ENCODE results near the gene WWOX.

Gene WWOX

DNA sequence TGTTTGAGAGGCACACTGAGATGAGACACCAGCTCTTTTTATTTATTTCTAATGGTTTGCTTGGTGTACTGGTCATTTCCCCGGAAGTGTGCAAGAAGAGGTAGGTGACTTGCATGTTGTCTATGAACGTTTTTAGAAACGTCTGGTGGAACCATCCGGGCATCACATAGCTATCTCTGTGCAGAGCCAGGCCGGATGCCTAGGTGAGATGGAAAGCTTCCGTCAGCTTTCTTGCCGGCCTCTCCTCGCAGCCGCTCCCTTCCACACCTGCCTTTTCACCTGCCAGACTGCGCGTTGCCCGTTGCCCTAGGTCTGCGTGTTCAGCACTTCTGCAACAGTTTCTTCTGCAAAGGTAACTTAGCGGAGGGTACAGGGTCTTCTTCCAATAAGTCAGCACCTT, 416.0 kb downstream of the WWOX start:
- no peak for DNase-seq (ENCODE audit: low read depth in 2 of 2)
- TF ChIP-seq, protein P1, sequence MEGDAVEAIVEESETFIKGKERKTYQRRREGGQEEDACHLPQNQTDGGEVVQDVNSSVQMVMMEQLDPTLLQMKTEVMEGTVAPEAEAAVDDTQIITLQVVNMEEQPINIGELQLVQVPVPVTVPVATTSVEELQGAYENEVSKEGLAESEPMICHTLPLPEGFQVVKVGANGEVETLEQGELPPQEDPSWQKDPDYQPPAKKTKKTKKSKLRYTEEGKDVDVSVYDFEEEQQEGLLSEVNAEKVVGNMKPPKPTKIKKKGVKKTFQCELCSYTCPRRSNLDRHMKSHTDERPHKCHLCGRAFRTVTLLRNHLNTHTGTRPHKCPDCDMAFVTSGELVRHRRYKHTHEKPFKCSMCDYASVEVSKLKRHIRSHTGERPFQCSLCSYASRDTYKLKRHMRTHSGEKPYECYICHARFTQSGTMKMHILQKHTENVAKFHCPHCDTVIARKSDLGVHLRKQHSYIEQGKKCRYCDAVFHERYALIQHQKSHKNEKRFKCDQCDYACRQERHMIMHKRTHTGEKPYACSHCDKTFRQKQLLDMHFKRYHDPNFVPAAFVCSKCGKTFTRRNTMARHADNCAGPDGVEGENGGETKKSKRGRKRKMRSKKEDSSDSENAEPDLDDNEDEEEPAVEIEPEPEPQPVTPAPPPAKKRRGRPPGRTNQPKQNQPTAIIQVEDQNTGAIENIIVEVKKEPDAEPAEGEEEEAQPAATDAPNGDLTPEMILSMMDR (IDR thresholded peaks at IDR 0.05; ENCODE audit: low read depth, low read length): no peak
- H3K4me3 ChIP-seq (replicated peaks in 1 of 2; ENCODE audit: low read depth in 2 of 2, low read length in 2 of 2): no peak overlapping the region

DNA sequence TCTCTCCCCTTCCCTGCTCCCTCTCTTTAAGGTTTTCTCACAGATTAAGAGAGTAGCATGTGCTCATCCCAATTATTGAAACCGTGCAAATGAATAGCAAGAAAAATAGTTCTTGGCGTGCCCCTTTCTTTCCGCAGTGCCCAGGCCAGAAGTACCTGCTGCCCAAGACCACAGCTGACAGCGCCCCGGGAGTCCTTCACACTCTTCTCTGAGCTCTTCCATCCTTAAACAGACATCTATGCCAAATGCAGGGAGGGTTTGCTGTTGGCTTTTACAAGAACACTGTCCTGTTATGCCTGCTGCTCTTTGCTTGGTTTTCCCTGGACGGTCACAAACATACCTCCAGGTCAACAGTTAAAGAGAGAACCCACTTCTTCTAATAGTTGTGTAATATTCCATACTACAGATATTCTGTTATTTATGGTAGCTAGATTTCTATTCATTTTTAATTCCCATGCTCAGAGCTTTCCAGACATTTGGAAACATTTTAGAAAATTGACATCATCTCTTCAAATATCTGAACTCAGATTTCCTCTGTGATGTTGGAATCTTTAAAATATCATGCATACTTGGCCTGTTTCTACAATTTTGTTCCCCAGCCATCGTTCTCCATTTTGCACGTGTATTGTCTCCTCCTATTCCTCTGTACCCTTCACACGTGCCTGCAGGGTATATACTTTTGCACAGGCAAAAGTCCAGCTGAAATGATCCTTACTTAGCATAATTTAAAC, 416.7 kb downstream of the WWOX start:
- TF ChIP-seq, protein P1 (IDR thresholded peaks at IDR 0.05; ENCODE audit: low read depth, low read length): no peak

DNA sequence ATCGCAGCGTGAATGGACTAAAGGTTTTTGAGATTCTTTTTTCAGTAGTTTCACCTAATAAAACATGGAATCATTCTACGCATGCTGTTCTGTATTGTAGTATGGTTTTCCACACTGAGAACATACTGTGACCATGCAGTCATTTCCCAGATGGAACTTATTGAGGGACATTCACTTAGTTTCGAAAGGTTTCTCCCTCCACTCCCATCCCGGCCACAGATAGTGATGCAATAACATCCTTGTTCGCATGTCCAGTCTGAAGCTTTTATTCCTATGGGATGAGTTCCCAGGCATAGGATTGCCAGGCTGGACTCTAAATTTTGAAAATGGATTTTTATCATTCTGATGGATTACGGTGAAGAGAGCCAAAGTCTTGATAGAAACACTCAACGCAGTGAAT, 420.4 kb downstream of the WWOX start:
- DNase-seq (ENCODE audit: low read depth in 2 of 2): no peak
- TF ChIP-seq, protein P1 (IDR thresholded peaks at IDR 0.05; ENCODE audit: low read depth, low read length): no peak
- no peak overlapping the region for H3K4me3 ChIP-seq (replicated peaks in 1 of 2; ENCODE audit: low read depth in 2 of 2, low read length in 2 of 2)

More for the DNA sequence above, 416.7 kb downstream of the WWOX start:
- no peak overlapping the region for H3K4me3 ChIP-seq (replicated peaks in 1 of 2; ENCODE audit: low read depth in 2 of 2, low read length in 2 of 2)
- no peak for DNase-seq (ENCODE audit: low read depth in 2 of 2)

DNA sequence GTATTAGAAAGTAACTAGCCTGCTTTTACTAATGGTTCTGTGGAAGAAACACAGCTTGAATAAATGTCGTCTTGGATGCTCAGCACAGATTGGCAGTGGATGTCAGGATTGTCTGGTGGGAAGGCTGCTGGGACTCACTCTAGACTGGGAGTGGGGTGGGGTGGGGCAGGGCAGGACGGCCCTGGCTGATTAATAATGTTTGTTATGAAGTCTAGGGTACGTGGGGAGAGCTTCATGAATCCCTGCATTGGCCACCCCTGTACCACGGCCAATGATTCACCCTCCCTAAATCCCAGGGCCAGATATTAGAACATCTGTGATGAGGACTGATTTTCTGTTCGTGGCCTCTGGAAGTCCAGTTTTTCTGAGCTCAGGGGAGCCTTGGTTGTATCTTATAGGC, 421.0 kb downstream of the WWOX start:
- no peak overlapping the region for H3K4me3 ChIP-seq (replicated peaks in 1 of 2; ENCODE audit: low read depth in 2 of 2, low read length in 2 of 2)
- DNase-seq (ENCODE audit: low read depth in 2 of 2): no peak
- TF ChIP-seq, protein P1 (IDR thresholded peaks at IDR 0.05; ENCODE audit: low read depth, low read length): no peak

DNA sequence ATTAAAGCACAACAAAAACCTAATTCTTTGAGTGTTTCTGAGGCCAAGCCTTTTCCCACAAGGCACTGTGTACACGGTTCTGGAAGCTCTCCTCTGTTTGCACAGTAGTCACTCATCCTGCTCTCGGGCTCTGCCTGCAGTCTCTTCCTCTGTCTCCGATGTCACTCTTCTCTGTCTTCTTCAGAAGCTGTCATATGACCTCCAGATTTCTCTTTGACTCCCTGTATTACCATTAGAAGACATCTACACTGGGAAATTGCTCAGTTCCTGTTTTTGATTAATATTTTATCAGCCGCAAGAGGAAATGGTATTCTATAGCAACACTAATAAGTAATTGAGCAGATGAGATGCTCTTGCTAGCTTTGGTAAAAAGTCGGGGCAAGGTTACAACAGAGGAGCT, 422.9 kb downstream of the WWOX start:
- no peak overlapping the region for H3K4me3 ChIP-seq (replicated peaks in 1 of 2; ENCODE audit: low read depth in 2 of 2, low read length in 2 of 2)
- DNase-seq (ENCODE audit: low read depth in 2 of 2): no peak
- TF ChIP-seq, protein P1 (IDR thresholded peaks at IDR 0.05; ENCODE audit: low read depth, low read length): no peak

DNA sequence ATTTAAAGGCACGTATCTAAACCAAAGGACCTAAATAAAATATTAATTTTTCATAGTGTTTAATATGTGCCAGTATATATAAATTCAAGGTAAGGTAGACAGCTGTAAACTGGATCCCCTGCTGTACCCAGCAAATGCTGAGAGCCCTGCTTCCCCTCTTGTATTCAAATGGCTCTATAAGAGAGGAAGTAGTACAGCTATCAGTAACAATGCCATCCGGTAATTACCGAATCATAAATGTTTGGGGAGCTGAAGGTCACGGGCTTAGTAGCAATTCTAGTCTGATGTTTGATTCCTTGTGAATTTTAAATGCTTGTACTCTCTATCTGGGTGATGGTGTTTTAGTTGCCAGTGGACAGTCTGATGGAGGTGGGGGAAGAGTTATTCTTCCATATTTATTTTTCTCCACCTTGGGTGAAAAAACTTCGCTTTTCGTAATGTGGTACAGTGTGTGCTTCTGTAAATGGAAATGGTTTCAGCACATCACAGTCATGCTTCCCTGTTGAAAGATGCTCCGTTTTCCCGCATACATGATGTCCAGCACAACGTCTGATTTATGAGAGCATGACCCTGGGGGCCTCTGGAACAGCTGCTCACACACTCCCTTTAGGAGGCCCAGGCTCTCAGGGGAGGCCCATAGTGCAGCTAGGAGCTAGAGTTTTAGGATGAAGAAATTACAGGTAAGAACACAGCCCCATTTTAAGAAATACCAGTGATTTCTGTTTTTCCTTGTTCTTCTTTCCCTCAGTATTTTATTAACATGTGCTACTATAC, 423.9 kb downstream of the WWOX start:
- H3K4me3 ChIP-seq (replicated peaks in 1 of 2; ENCODE audit: low read depth in 2 of 2, low read length in 2 of 2): no peak overlapping the region
- TF ChIP-seq, protein P1 (IDR thresholded peaks at IDR 0.05; ENCODE audit: low read depth, low read length): no peak
- no peak for DNase-seq (ENCODE audit: low read depth in 2 of 2)
